ENCODE data around the gene KRTAP10-1. TPM values are rescaled to one million over a fixed set of nuclear protein-coding genes. Genes with fewer than 3 reads are reported as not detected.

KRTAP10-1 gene
- total and polyA plus RNA-seq, 2 of the 13 experiments (the other 11 are each of a cell fraction or from before 2014, with no cell fraction given), result not detected

DNA sequence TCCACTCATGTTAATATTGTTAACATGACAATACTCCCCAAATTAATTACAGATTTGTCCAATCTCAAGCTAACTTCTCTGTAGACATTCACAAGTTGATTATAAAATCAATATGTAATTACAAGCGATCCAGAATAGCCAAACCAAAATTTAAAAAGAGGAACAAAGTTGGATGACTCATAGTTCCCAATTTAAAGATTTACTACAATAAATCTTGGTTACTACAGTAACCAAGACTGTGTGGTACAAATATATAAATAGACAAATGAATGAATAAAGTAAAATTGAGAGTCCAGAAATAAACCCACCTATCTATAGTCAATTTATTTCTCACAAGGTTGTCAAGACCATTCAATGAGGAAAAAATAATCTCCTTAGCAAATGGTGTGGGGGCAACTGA, 26.4 kb upstream of the KRTAP10-1 start (continued):
- TF ChIP-seq, protein P1, sequence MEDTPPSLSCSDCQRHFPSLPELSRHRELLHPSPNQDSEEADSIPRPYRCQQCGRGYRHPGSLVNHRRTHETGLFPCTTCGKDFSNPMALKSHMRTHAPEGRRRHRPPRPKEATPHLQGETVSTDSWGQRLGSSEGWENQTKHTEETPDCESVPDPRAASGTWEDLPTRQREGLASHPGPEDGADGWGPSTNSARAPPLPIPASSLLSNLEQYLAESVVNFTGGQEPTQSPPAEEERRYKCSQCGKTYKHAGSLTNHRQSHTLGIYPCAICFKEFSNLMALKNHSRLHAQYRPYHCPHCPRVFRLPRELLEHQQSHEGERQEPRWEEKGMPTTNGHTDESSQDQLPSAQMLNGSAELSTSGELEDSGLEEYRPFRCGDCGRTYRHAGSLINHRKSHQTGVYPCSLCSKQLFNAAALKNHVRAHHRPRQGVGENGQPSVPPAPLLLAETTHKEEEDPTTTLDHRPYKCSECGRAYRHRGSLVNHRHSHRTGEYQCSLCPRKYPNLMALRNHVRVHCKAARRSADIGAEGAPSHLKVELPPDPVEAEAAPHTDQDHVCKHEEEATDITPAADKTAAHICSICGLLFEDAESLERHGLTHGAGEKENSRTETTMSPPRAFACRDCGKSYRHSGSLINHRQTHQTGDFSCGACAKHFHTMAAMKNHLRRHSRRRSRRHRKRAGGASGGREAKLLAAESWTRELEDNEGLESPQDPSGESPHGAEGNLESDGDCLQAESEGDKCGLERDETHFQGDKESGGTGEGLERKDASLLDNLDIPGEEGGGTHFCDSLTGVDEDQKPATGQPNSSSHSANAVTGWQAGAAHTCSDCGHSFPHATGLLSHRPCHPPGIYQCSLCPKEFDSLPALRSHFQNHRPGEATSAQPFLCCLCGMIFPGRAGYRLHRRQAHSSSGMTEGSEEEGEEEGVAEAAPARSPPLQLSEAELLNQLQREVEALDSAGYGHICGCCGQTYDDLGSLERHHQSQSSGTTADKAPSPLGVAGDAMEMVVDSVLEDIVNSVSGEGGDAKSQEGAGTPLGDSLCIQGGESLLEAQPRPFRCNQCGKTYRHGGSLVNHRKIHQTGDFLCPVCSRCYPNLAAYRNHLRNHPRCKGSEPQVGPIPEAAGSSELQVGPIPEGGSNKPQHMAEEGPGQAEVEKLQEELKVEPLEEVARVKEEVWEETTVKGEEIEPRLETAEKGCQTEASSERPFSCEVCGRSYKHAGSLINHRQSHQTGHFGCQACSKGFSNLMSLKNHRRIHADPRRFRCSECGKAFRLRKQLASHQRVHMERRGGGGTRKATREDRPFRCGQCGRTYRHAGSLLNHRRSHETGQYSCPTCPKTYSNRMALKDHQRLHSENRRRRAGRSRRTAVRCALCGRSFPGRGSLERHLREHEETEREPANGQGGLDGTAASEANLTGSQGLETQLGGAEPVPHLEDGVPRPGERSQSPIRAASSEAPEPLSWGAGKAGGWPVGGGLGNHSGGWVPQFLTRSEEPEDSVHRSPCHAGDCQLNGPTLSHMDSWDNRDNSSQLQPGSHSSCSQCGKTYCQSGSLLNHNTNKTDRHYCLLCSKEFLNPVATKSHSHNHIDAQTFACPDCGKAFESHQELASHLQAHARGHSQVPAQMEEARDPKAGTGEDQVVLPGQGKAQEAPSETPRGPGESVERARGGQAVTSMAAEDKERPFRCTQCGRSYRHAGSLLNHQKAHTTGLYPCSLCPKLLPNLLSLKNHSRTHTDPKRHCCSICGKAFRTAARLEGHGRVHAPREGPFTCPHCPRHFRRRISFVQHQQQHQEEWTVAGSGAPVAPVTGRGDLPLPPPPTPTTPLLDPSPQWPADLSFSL (CRISPR knock-in tag; IDR thresholded peaks at IDR 0.05), result no peak
- TF ChIP-seq, protein P2, sequence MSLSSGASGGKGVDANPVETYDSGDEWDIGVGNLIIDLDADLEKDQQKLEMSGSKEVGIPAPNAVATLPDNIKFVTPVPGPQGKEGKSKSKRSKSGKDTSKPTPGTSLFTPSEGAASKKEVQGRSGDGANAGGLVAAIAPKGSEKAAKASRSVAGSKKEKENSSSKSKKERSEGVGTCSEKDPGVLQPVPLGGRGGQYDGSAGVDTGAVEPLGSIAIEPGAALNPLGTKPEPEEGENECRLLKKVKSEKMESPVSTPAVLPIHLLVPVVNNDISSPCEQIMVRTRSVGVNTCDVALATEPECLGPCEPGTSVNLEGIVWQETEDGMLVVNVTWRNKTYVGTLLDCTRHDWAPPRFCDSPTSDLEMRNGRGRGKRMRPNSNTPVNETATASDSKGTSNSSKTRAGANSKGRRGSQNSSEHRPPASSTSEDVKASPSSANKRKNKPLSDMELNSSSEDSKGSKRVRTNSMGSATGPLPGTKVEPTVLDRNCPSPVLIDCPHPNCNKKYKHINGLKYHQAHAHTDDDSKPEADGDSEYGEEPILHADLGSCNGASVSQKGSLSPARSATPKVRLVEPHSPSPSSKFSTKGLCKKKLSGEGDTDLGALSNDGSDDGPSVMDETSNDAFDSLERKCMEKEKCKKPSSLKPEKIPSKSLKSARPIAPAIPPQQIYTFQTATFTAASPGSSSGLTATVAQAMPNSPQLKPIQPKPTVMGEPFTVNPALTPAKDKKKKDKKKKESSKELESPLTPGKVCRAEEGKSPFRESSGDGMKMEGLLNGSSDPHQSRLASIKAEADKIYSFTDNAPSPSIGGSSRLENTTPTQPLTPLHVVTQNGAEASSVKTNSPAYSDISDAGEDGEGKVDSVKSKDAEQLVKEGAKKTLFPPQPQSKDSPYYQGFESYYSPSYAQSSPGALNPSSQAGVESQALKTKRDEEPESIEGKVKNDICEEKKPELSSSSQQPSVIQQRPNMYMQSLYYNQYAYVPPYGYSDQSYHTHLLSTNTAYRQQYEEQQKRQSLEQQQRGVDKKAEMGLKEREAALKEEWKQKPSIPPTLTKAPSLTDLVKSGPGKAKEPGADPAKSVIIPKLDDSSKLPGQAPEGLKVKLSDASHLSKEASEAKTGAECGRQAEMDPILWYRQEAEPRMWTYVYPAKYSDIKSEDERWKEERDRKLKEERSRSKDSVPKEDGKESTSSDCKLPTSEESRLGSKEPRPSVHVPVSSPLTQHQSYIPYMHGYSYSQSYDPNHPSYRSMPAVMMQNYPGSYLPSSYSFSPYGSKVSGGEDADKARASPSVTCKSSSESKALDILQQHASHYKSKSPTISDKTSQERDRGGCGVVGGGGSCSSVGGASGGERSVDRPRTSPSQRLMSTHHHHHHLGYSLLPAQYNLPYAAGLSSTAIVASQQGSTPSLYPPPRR (CRISPR knock-in tag; IDR thresholded peaks at IDR 0.05; ENCODE audit: borderline replicate concordance), result no peak
- TF ChIP-seq SPEN (CRISPR knock-in tag; IDR thresholded peaks at IDR 0.05; ENCODE audit: low read depth) (no peak), ZFP36L2 (CRISPR knock-in tag; IDR thresholded peaks at IDR 0.05) (no peak), PHF21A (CRISPR knock-in tag; IDR thresholded peaks at IDR 0.05) (no peak), SETDB1 (CRISPR knock-in tag; IDR thresholded peaks at IDR 0.05; ENCODE audit: borderline replicate concordance) (no peak), CAMTA2 (CRISPR knock-in tag; IDR thresholded peaks at IDR 0.05; ENCODE audit: borderline replicate concordance) (no peak), TAF15 (IDR thresholded peaks at IDR 0.05; ENCODE audit: low read depth, low read length, poor library complexity, severe bottlenecking) (no peak), ZNF256 (CRISPR knock-in tag; conservative IDR thresholded peaks at IDR 0.05) (no peak)
- TF ChIP-seq, protein P3, sequence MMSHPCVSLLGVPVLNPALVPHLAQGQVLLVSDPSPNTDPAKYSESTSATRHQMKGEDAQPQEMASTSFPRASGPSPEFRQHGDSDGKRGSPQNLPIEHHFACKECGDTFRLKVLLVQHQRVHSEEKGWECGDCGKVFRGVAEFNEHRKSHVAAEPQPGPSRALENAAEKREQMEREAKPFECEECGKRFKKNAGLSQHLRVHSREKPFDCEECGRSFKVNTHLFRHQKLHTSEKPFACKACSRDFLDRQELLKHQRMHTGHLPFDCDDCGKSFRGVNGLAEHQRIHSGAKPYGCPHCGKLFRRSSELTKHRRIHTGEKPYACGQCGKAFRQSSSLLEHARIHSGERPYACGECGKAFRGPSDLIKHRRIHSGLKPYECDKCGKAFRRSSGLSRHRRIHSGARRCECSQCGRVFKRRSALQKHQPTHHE (CRISPR knock-in tag; IDR thresholded peaks at IDR 0.05; ENCODE audit: borderline replicate concordance), result no peak
- TF ChIP-seq, protein P4, sequence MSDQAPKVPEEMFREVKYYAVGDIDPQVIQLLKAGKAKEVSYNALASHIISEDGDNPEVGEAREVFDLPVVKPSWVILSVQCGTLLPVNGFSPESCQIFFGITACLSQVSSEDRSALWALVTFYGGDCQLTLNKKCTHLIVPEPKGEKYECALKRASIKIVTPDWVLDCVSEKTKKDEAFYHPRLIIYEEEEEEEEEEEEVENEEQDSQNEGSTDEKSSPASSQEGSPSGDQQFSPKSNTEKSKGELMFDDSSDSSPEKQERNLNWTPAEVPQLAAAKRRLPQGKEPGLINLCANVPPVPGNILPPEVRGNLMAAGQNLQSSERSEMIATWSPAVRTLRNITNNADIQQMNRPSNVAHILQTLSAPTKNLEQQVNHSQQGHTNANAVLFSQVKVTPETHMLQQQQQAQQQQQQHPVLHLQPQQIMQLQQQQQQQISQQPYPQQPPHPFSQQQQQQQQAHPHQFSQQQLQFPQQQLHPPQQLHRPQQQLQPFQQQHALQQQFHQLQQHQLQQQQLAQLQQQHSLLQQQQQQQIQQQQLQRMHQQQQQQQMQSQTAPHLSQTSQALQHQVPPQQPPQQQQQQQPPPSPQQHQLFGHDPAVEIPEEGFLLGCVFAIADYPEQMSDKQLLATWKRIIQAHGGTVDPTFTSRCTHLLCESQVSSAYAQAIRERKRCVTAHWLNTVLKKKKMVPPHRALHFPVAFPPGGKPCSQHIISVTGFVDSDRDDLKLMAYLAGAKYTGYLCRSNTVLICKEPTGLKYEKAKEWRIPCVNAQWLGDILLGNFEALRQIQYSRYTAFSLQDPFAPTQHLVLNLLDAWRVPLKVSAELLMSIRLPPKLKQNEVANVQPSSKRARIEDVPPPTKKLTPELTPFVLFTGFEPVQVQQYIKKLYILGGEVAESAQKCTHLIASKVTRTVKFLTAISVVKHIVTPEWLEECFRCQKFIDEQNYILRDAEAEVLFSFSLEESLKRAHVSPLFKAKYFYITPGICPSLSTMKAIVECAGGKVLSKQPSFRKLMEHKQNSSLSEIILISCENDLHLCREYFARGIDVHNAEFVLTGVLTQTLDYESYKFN (CRISPR knock-in tag; conservative IDR thresholded peaks at IDR 0.05), result no peak

All from HepG2 (cell line).